Hippocampal formation (tissue), 2 donors: ENCODE results near the gene GMDS.

Source experiments
- DNase-seq, 2 donors: peaks; one replicate each; lab custom pipeline; 2025; lab: John Stamatoyannopoulos, UW

The GMDS gene

DNA sequence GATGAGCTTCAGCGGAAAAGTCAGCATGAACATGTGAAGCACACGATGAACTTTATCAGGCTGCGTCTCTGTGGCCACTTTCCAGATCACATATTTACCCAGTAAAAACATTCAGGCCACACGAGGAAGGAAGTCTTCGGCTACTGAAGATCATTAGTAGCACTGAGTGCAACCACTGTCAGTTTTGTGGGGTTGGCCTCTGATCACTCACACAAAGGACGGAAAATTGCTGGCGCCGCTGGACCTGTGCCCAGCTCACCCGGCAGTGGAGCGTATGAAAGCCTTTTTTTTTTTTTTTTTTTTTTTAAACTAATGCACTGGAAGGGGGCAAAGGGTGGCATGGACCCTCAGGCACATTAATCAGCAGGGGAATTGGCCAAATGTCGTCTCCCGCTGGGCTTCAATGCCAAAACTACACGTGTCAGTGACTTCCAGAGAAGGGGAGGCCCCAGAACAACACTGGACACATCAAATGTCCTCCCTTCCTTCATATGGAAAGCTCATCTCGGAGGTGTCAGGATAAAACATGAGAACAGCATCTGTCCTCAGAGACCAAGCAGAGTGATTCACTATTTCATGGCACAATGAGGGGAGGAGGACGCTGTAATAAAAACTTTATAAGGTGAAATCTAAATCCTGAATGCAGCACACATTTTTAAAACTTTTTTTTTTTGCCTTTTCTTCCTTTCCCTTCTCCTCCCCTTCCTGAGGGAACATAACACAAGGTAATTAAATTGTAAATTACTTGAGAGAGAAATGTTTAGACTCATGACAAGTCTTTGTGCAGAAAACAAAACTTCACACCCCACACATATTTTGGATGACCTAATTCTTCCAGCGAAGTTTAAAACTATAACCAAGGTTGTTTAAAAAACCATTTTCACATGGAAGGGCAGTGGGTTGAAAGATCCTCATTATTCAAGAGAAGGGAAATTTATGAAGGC is 412.3 kb downstream of the GMDS start:
- no peak for DNase-seq

GRCh38 chr6:1832358-1832757 is 413.0 kb downstream of the GMDS start:
- no peak for DNase-seq

DNA sequence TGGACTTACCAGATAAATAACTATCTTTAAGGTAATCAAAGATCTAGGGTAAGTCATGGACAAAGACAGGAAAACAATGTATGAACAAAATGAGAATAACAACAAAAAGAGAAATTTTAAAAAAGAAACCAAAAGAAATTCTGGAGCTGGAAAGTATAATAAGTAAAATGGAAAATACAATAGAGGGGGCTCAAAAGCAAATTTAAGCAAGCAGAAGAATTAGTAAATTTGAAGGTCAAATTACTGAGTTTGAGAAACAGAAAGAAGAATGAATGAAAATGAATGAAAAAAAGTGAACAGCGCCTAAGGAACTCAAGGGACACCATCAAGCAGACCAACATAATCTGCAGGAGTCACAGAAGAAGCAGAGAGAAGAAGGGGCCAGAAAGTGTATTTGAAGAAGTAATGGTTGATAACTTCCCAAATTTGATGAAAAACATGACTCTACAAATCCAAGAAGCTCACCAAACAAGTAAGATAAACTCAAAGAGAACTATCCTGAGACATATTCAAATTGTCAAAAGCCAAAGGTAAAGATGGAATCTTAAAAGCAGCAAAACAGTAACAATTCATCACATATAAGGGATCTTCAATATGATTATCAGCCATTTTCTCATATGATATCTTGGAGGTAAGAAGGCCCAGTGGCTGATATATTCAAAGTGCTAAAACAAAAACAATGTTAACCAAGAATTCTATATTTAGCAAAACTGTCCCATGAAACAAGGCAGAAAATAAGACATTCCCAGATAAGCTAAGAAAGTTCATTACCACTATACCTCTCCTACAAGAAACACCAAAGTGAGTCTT is 417.2 kb downstream of the GMDS start:
- DNase-seq: no peak

- DNase-seq: no peak
Observed at GRCh38 chr6:1825926-1826325, 419.5 kb downstream of the GMDS start.

GRCh38 chr6:1825277-1825676 is 420.1 kb downstream of the GMDS start:
- DNase-seq: no peak

DNA sequence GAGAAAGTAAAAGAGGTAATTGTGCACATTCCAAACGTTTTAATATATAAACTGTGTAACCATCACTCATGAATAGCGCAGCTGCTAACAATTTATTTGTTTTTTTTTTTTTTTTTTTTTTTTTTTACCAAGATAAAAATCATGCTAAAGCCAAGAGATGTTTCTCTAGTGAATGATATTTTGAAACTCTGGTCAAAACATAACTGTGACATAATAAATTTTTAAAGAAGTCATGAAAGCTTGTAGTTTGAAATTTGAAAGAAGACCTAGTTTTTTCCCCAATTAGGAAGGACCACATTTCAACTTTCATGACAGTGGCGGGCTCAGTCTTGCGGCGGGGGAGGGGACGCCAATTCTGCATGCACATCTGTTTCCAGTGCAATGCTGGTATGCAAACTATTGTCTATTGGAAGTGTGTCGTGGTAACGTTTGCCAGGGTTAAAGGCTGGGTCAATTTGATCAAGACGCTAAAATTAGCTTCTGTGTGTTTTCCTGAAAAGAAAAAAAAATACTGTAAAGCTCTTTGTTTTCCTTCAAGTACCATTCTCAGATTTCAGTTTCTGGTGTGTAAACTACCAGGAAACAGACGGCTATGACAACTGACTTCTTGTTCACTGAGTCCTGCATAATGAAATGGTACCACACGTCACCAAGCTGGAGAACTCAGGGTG is 423.8 kb downstream of the GMDS start:
- no peak for DNase-seq

- no peak for DNase-seq
Observed at GRCh38 chr6:1821164-1821512, 424.3 kb downstream of the GMDS start.

DNA sequence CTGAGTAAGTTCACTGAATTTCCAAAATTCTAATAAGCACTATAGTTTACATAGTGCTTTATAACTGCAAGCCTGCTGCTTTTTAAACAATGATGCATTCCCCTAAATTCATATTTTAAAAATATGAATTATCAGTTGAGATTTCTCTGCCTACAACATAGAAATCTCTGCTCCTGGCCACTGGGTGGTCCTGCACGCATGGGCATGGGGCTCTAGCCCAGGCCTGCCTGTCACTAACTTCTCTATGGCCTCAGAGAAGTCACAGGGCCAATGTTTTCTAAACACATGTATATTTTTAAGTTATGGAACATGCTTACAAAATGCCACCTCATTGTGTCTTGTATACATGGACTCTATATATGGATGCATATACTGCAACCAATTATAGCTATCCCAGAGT is 424.7 kb downstream of the GMDS start:
- DNase-seq: no peak

GRCh38 chr6:1820165-1820564 is 425.2 kb downstream of the GMDS start:
- DNase-seq: no peak

GRCh38 chr6:1819007-1819406 is 426.4 kb downstream of the GMDS start:
- no peak for DNase-seq

DNA sequence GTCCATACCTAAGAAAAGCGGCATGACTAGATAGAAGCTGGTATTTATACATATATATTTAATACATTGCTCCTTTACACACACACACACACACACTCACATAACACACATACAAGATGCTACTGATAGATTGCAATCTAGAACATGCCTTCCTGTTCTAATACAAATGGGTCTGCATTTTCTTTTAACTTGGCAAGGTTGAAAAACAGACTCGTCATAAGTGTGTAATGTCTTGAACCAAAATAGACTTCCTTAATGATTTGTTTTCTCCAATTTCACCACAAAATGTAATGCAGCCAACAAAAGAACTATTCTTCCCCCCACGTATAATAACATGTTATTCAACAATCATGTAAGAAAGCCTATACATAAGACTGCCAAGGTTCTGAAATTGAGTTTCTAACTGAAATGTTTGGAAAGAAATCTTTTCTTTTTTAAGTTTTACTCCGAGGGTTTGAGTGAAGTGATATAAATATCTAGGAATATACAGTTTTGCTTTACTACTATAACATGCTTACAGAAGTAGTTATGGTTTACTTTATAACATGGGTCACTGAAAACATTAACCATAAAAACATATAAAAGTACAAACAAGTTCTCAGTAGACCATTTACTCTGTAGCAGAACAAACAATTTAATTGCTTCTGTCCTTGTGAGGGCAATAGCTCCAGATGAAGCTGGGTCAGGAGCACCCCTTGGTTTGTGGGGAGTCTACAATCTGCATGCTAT is 428.2 kb downstream of the GMDS start:
- no peak for DNase-seq

DNA sequence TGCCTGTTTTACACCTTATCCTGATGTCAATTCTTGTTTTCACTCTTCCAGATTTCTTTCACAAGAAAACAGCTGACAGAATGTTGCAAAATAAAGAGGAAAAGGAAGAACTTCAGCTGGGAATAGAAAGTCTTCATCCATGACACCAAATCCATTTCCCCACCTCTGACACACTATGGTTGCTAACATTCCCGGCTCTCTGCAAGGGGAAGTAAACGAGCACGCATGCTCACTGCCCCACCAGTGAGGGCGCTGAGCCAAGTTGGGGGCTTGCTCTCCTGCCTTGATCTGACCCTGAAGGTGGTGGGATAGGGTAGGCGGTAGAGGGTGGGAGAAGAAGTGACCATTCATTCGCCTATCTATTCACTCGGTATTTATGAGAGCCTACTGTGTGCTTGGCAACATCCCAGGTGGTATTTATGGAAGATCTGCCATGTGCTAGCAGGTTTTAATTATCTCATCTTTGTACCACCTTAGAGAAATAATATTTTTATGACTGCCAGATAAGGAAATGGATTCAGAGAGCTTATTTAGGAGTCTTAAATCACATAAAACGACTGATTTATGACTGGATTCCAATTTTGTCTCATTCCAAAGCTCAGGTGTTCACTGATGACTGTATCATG is 429.5 kb downstream of the GMDS start:
- DNase-seq: no peak

- no peak for DNase-seq
Observed at GRCh38 chr6:1814279-1814678, 431.1 kb downstream of the GMDS start.

- DNase-seq: no peak
Observed at GRCh38 chr6:1812487-1812886, 432.9 kb downstream of the GMDS start.

GRCh38 chr6:1812034-1812433 is 433.4 kb downstream of the GMDS start:
- no peak for DNase-seq

- no peak for DNase-seq
Observed at GRCh38 chr6:1810880-1811279, 434.5 kb downstream of the GMDS start.

- DNase-seq: no peak
Observed at GRCh38 chr6:1809291-1809988, 436.0 kb downstream of the GMDS start.

DNA sequence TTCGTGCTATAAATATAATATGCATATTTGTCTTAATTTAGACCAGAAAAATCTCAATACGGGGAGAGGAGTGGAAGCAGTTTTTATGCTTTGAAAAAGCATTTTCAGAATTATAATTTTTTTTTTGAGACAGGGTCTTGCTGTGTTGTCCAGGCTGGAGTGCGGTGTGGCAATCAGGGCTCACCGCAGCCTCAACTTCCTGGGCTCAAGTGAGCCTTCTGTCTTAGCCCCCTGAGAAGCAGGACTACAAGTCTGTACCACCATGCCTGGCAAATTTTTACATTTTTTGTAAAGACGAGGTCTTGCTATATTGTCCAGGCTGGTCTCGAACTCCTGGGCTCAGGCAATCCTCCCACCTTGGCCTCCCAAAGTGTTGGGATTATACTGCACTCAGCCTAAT is 438.5 kb downstream of the GMDS start:
- DNase-seq: no peak

DNA sequence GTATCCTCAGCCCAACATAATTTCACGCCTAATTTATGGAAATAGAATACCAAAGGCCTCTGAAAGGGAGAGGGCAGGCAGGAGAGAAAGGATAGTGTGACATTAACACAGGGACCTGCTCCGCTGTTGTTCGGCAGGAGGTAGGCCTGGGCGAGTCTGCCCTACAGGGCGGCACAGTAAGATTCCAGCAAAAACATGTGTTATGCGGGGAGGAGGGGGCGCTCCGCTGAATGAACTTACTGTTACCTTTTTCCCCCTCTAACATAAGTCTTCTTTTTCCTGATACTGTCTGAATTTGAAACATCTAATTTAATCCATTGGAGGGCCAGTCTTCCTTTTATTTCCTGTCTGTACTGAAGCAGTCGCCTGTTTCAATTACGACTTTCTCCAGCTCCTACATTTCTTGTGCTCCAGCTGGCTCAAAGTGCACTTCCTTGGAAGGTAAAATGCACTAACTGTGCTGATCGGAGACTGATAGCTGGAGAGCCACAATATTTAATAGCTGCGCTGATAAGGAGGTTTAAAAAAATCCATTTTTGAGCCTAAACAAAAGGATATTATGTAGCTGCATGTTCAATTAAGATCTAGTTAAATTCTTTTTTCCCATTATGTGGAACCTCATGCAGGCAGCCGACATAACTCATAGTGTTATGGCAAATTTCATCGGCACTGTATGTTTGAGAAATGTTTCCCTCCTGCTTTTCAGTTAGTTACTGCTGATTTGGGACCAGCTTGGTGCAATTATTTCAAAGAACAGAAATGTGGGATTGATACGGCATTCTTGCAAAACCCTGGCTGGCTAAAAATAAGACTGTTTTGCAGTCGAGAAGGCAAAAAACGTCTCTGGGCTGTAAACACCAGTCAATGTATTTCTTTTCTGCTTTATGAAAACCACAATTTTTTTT is 442.7 kb downstream of the GMDS start:
- DNase-seq: no peak

GRCh38 chr6:1801401-1801800 is 444.0 kb downstream of the GMDS start:
- no peak for DNase-seq
